HG03457 (cell line): Measurements from ENCODE around the gene ASIC4.

Experiments
- ATAC-seq: cut with Tn5 transposase; IDR thresholded peaks from one replicate; pipeline ENCODE4 v1.9.1; 2021; ENCODE audit warnings: moderate number of reproducible peaks; ENCODE audit not compliant: unreplicated experiment

The ASIC4 gene

GRCh38 chr2:219514196-219514761 lies at the start of gene ASIC4:
TSS of gene ASIC4 (plus strand) at chr2:219514482. CDS start at chr2:219514725, 243 bp downstream.
- ATAC-seq, result no peak

GRCh38 chr2:219465659-219466561 lies 48.4 kb upstream of the ASIC4 start:
- ATAC-seq, result no peak

GRCh38 chr2:219466816-219467735 lies 47.2 kb upstream of the ASIC4 start:
- no peak for ATAC-seq

GRCh38 chr2:219467736-219468075 lies 46.6 kb upstream of the ASIC4 start:
- ATAC-seq, result no peak

- no peak for ATAC-seq
These were observed 45.7 kb upstream of the ASIC4 start for GRCh38 chr2:219468410-219469185.

- ATAC-seq, result no peak
These were observed 45.0 kb upstream of the ASIC4 start for GRCh38 chr2:219469186-219469724.

- ATAC-seq, result no peak
These were observed 43.9 kb upstream of the ASIC4 start for GRCh38 chr2:219470429-219470828.

GRCh38 chr2:219471476-219472371 lies 42.6 kb upstream of the ASIC4 start:
- ATAC-seq, result no peak

- no peak for ATAC-seq
These were observed 41.6 kb upstream of the ASIC4 start for GRCh38 chr2:219472629-219473187.

GRCh38 chr2:219473511-219473910 lies 40.8 kb upstream of the ASIC4 start:
- no peak for ATAC-seq

GRCh38 chr2:219474285-219475060 lies 39.8 kb upstream of the ASIC4 start:
- ATAC-seq, result no peak

- no peak for ATAC-seq
These were observed 39.0 kb upstream of the ASIC4 start for GRCh38 chr2:219475278-219475677.

GRCh38 chr2:219475697-219476651 lies 38.3 kb upstream of the ASIC4 start:
- no peak for ATAC-seq

GRCh38 chr2:219476652-219477151 lies 37.6 kb upstream of the ASIC4 start:
- no peak for ATAC-seq

GRCh38 chr2:219477179-219477578 lies 37.1 kb upstream of the ASIC4 start:
- ATAC-seq, result no peak

- no peak for ATAC-seq
These were observed 36.5 kb upstream of the ASIC4 start for GRCh38 chr2:219477815-219478214.

GRCh38 chr2:219478916-219479315 lies 35.4 kb upstream of the ASIC4 start:
- ATAC-seq, result no peak
